ENCODE results near the gene TNFRSF17. TPM values are rescaled to one million over a fixed set of nuclear protein-coding genes. Genes with fewer than 3 reads are reported as not detected.

TNFRSF17 gene
- total and polyA plus RNA-seq, 2 of the 8 experiments (the other 6 are each of a cell fraction or from before 2014, with no cell fraction given) = not detected

DNA sequence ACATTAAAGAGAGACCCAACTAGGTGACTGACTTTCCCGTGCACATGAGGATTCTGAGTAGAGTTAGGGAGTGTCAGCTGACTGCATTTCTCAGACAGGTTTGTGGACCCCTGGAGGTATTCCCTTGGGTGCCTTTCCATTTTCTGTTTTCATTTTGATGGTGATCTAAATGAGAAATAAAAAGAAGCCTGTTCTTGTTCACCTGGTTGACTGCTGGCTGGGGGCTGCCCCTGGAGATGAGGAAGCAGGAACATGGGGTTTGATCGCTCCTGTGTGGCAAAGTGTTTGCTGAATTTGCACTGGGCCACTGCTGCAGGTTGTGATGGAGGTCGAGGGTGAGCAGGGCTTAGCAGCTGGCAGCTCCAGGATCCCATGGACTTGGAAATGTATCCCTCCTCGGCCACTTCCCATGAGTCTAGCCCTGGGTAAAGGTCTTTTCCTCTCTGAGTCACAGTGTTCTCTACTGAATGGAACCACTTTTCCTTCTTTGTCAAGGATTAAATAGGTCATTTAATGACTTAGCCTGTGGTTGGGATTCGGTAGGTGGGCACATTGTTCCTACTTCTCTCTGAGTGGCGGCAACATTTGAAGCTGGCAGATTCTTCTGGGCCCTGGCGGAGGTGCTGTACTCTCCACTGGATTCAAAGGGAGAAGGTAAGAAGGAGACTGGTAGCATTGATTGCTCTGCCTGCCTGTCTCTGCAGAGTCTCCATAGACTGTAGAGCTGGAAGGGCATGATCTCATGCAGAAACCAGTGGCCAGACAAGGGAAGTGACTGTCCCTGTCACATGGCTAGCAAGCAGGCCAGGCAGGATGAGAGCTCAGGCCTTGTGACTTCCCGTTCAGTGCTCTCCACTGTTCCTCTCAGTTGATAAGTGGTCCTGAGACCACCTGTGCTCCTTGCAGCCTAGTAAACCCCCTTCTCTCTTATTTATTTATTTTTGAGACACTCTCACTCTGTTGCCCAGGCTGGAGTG lies 29.4 kb downstream of the TNFRSF17 start:
- H2BK15ac ChIP-seq (ENCODE audit: low read length) = no peak overlapping the region
- H3K23ac ChIP-seq (ENCODE audit: insufficient read length) = no peak overlapping the region
- no peak overlapping the region for H3K4me3 ChIP-seq (ENCODE audit: extremely low read depth in 1 of 4, insufficient read depth in 2 of 4, low read depth in 3 of 4, low read length in 4 of 4)
- FAIRE-seq (no peak), DNase-seq (ENCODE audit: low read depth in 1 of 2, low spot score in 2 of 2) (no peak)
- H3K14ac ChIP-seq (ENCODE audit: insufficient read length) = no peak overlapping the region
- no peaks in the 10 kb centered on the region for H3K79me2 ChIP-seq (ENCODE audit: control insufficient read depth in 1 of 2, insufficient read depth in 2 of 2, low read length in 2 of 2)
- CTCF ChIA-PET (ENCODE audit: partially characterized antibody) = interaction anchor here (0.6 to 1.0 kb wide), 3 partner anchors 38 to 74 kb away, joined by 3 to 4 read pairs (median 3); no protein-coding TSS in a partner anchor
- 83% methylated on average over 8 of the region's 8 CpGs; no CpG with 5 or more reads in 1 of the 2 experiments for WGBS, 2 experiments (ENCODE audit: extremely low coverage in 1 of 2, insufficient coverage in 1 of 2, insufficient read length in 1 of 2, insufficient replicate concordance in 2 of 2, low coverage in 1 of 2, low lambda C conversion rate in 2 of 2, missing lambda C conversion rate in 1 of 2)
- H4K20me1 ChIP-seq (replicated peaks in 1 of 2; ENCODE audit: control insufficient read depth in 1 of 2, insufficient read depth in 2 of 2, low read length in 2 of 2) = peaks cover 3% of the 10 kb centered on the region in 2 experiments
- no peaks in the 10 kb centered on the region for H3K36me3 ChIP-seq (ENCODE audit: control insufficient read depth in 2 of 4, insufficient read depth in 4 of 4, low read length in 3 of 4)
- no peak overlapping the region; the same call in 1 of the 2 replicates for H3K18ac ChIP-seq (ENCODE audit: extremely low read depth, low read length)
- no peaks in the 10 kb centered on the region; the same call in 1 of the 2 replicates for H3K23me2 ChIP-seq (ENCODE audit: low read depth, low read length)
- no peaks in the 10 kb centered on the region for H3K27me3 ChIP-seq (replicated peaks in 1 of 4; ENCODE audit: control insufficient read depth in 3 of 4, extremely low read depth in 1 of 4, insufficient read depth in 3 of 4, low read length in 3 of 4)
- H3K9ac ChIP-seq (replicated peaks in 1 of 4; ENCODE audit: extremely low read depth in 1 of 4, low read depth in 3 of 4, low read length in 3 of 4) = peak overlapping the region in 1 of 4 experiments; percentile 37; a peak in 1 of 7 replicates
- H3K9me3 ChIP-seq (ENCODE audit: insufficient read depth in 2 of 2, low read depth in 1 of 2, low read length in 1 of 2) = no peaks in the 10 kb centered on the region
- no peak overlapping the region for H2BK120ac ChIP-seq (replicated peaks; ENCODE audit: low read depth, low read length)
- H2BK20ac ChIP-seq (ENCODE audit: low read length) = no peak overlapping the region
- H4K91ac ChIP-seq (replicated peaks; ENCODE audit: insufficient read length, low read length) = no peak overlapping the region
- H4K5ac ChIP-seq (ENCODE audit: insufficient read length, low read depth, low read length) = no peak overlapping the region
- H2BK5ac ChIP-seq (ENCODE audit: low read depth, low read length) = no peak overlapping the region
- H3K56ac ChIP-seq (replicated peaks; ENCODE audit: insufficient read length, low read depth, low read length) = no peak overlapping the region
- H3K4me1 ChIP-seq (replicated peaks in 1 of 4; ENCODE audit: control insufficient read depth in 3 of 4, insufficient read depth in 4 of 4, low read length in 3 of 4) = peaks cover 0 to 6% (median 1%) of the 10 kb centered on the region in 4 experiments; a peak in 2 of 7 replicates
- H2BK12ac ChIP-seq (ENCODE audit: low read depth, low read length) = no peak overlapping the region
- H3K79me1 ChIP-seq (ENCODE audit: low read depth, low read length) = no peaks in the 10 kb centered on the region
- H2AFZ ChIP-seq (ENCODE audit: low read length) = no peak overlapping the region
- H3K4ac ChIP-seq (replicated peaks; ENCODE audit: insufficient read length, low read depth, low read length) = no peak overlapping the region
- no peak overlapping the region for H4K8ac ChIP-seq (ENCODE audit: extremely low read depth, insufficient read depth, low read length)
- POLR2A ChIA-PET (ENCODE audit: partially characterized antibody) = interaction anchor here (0.9 kb wide), 1 partner anchor 10 kb away, joined by 4 read pairs; no protein-coding TSS in a partner anchor
- H2AK5ac ChIP-seq (ENCODE audit: low read depth, low read length) = no peak overlapping the region
- no peak overlapping the region for H3K27ac ChIP-seq (ENCODE audit: low read depth, low read length)
- H3K4me2 ChIP-seq (ENCODE audit: insufficient read depth in 1 of 2, low read depth in 2 of 2, low read length in 2 of 2) = no peak overlapping the region
- TF ChIP-seq CTBP2 (IDR thresholded peaks at IDR 0.05; ENCODE audit: borderline replicate concordance, insufficient read depth, insufficient read length, low read length) (no peak), RFX5 (IDR thresholded peaks at IDR 0.05; ENCODE audit: borderline replicate concordance, low read depth, low read length) (no peak), PHF8 (conservative IDR thresholded peaks at IDR 0.05; ENCODE audit: low read depth, low read length) (no peak)

All from H1 (cell line).